ENCODE data around the gene CDH4.

GRCh38 chr20:61605283-61605682 lies 353.2 kb downstream of the CDH4 start:
- TF ChIP-seq, protein P1, sequence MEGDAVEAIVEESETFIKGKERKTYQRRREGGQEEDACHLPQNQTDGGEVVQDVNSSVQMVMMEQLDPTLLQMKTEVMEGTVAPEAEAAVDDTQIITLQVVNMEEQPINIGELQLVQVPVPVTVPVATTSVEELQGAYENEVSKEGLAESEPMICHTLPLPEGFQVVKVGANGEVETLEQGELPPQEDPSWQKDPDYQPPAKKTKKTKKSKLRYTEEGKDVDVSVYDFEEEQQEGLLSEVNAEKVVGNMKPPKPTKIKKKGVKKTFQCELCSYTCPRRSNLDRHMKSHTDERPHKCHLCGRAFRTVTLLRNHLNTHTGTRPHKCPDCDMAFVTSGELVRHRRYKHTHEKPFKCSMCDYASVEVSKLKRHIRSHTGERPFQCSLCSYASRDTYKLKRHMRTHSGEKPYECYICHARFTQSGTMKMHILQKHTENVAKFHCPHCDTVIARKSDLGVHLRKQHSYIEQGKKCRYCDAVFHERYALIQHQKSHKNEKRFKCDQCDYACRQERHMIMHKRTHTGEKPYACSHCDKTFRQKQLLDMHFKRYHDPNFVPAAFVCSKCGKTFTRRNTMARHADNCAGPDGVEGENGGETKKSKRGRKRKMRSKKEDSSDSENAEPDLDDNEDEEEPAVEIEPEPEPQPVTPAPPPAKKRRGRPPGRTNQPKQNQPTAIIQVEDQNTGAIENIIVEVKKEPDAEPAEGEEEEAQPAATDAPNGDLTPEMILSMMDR (IDR thresholded peaks at IDR 0.05), result no peak
- no peak for TF ChIP-seq POLR2A (IDR thresholded peaks at IDR 0.05)

Data from ovary (tissue), 3 donors.